Progenitor cell of endocrine pancreas (in vitro differentiated cells): Measurements from ENCODE around the gene SMIM21. TPM values are rescaled to one million over a fixed set of nuclear protein-coding genes. Genes with fewer than 3 reads are reported as not detected.

Source experiments
- DNase-seq: peaks from one replicate; pipeline ENCODE4 v3.0.0; 2021; ENCODE audit warnings: low spot score; ENCODE audit not compliant: unreplicated experiment
- H3K27ac Mint-ChIP-seq: 2 replicates; pipeline ENCODE4 v1.8.0; 2021; ENCODE audit warnings: mild to moderate bottlenecking, moderate library complexity, mixed read lengths
- H3K27me3 Mint-ChIP-seq: 2 replicates; pipeline ENCODE4 v1.8.0; 2021; ENCODE audit warnings: mixed read lengths
- H3K36me3 Mint-ChIP-seq: 2 replicates; pipeline ENCODE4 v1.8.0; 2022; ENCODE audit warnings: mixed read lengths; ENCODE audit not compliant: insufficient read depth
- H3K4me1 Mint-ChIP-seq: 2 replicates; pipeline ENCODE4 v1.8.0; 2021; ENCODE audit warnings: low read depth, mixed read lengths
- H3K4me3 Mint-ChIP-seq: 2 replicates; pipeline ENCODE4 v1.8.0; 2021; ENCODE audit warnings: low read depth, mild to moderate bottlenecking, moderate library complexity, mixed read lengths
- H3K9me3 Mint-ChIP-seq: 2 replicates; pipeline ENCODE4 v1.8.0; 2021; ENCODE audit warnings: low read depth, mixed read lengths
- total RNA-seq: library from RNA; stranded (reverse); gene quantifications from 2 replicates; pipeline ENCODE4 v1.2.1, GENCODE V29; 2021
- TF ChIP-seq, protein P1 (sequence below): fragments of 200-600 bp; sonication (generic); IDR thresholded peaks from one replicate; pipeline ENCODE4 v1.5.0; 2021; ENCODE audit warnings: antibody characterized with exemption, mild to moderate bottlenecking; ENCODE audit not compliant: unreplicated experiment

Gene SMIM21
- total RNA-seq, 1 donor from 2014 or later = not detected

DNA sequence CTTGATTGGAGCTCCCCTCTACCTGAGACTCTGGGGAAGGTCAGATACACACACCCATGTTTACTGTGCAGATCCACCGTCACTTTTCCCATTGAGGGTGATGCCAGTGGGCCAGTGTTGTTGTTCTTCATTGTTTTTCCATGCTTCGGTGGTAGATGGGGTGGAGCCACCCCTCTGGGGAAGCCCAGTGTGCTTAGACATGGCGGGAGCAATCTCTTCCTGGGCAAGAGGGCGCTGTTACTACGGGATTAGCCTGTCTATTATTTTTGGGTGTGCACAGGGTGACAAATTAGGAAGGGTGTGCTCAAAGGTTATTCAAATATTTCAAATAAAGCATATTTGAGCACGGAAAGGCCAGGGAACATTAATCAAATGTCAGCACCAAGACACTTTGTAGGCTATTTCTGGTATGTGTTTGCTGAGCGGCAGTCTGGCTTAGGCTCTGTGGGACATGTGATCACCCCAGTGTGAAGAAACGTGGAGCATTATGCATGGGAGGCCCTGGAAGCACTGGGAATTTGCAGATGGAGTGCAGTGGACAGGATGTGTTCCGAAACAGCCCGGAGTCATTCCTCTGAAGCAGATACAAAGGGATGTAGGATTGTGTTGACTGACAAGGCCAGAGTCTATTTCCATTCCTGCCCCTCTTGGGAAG is 34.8 kb upstream of the SMIM21 start:
- H3K27ac Mint-ChIP-seq = peak overlapping the region; percentile 8
- H3K9me3 Mint-ChIP-seq = peaks cover 17% of the 10 kb centered on the region
- no peak for DNase-seq
- H3K27me3 Mint-ChIP-seq = no peaks in the 10 kb centered on the region
- H3K4me1 Mint-ChIP-seq = peaks cover 13% of the 10 kb centered on the region
- TF ChIP-seq, protein P1, sequence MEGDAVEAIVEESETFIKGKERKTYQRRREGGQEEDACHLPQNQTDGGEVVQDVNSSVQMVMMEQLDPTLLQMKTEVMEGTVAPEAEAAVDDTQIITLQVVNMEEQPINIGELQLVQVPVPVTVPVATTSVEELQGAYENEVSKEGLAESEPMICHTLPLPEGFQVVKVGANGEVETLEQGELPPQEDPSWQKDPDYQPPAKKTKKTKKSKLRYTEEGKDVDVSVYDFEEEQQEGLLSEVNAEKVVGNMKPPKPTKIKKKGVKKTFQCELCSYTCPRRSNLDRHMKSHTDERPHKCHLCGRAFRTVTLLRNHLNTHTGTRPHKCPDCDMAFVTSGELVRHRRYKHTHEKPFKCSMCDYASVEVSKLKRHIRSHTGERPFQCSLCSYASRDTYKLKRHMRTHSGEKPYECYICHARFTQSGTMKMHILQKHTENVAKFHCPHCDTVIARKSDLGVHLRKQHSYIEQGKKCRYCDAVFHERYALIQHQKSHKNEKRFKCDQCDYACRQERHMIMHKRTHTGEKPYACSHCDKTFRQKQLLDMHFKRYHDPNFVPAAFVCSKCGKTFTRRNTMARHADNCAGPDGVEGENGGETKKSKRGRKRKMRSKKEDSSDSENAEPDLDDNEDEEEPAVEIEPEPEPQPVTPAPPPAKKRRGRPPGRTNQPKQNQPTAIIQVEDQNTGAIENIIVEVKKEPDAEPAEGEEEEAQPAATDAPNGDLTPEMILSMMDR = no peak
- no peak overlapping the region for H3K4me3 Mint-ChIP-seq
- peaks cover 16% of the 10 kb centered on the region for H3K36me3 Mint-ChIP-seq

DNA sequence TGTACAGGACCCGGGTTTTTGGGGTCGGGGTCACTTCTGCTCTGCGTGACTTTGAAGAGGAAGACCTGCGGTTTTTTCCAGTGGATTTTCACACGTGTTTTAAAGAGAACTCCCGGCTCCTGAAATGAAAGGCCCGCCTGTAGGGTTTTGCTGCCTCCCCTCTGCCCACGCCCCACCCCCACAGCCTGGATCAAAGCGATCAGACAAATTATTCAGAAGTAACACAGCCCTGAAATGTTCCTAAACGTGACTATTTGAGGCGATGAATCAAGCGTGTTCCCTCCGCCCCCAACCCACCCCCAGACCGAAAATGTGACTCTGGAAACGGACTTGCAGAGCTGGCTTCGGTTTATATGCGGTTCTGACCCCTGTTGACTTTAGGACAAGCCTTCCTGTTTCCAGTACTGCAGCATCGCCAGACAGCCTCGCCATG is 28.7 kb upstream of the SMIM21 start:
- Mint-ChIP-seq H3K27me3 (no peaks in the 10 kb centered on the region), H3K4me3 (peak overlapping the region; percentile 71), H3K9me3 (peaks cover 17% of the 10 kb centered on the region), H3K27ac (peak overlapping the region; percentile 94), H3K4me1 (peaks cover 20% of the 10 kb centered on the region), H3K36me3 (peaks cover 16% of the 10 kb centered on the region)
- no peak for DNase-seq
- TF ChIP-seq, protein P1 = no peak

DNA sequence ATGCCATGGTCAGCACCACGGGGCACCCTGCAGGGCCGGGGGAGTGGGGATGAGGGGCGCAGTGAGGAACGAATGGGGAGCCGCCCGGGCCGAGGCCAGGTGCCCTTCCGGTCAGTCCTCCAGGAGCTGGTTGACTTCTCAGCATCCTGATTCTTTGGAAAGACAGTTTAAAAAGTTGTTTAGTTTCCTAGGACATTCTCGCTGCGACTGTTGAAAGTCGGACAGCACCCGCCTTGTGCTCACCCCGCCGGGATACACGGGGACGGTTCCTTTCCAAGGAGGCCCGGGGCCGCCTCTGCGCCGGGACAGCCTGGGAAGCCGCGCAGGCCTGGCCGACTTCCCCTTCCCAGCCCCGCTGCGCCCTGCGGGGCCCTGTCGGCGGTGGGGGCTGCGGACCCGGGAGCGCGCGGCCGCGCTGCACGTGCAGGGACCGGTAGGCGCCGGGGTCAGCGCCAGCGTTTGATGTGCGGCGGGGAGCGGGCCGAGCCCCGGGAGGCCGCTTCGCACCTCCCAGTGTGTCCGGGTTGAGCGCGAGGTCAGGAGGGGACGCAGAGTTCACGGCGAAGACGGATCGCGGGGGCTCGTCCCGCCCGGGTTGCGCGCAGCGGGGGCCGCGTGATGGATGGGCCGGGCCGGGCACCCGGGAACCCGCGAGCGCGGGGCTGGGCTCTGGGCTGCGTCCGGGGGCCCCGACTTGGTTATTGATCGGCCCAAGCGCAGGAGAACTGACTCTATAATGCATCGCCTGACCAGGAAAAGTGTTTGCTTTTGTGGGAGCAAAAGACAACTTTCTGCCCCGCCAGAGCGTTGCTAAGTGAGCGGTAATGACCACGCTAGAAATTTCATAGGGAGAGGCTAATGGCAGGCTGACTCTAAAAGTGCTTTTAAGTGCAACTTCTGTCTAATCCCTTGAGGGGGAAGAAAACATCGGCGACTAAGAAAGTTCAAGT is 28.0 kb upstream of the SMIM21 start:
- peak overlapping the region; percentile 71 for H3K4me3 Mint-ChIP-seq
- peaks cover 16% of the 10 kb centered on the region for H3K36me3 Mint-ChIP-seq
- TF ChIP-seq, protein P1 = no peak
- peaks cover 20% of the 10 kb centered on the region for H3K4me1 Mint-ChIP-seq
- peak overlapping the region; percentile 94 for H3K27ac Mint-ChIP-seq
- H3K27me3 Mint-ChIP-seq = no peaks in the 10 kb centered on the region
- peak; percentile 60 for DNase-seq
- H3K9me3 Mint-ChIP-seq = peaks cover 17% of the 10 kb centered on the region

DNA sequence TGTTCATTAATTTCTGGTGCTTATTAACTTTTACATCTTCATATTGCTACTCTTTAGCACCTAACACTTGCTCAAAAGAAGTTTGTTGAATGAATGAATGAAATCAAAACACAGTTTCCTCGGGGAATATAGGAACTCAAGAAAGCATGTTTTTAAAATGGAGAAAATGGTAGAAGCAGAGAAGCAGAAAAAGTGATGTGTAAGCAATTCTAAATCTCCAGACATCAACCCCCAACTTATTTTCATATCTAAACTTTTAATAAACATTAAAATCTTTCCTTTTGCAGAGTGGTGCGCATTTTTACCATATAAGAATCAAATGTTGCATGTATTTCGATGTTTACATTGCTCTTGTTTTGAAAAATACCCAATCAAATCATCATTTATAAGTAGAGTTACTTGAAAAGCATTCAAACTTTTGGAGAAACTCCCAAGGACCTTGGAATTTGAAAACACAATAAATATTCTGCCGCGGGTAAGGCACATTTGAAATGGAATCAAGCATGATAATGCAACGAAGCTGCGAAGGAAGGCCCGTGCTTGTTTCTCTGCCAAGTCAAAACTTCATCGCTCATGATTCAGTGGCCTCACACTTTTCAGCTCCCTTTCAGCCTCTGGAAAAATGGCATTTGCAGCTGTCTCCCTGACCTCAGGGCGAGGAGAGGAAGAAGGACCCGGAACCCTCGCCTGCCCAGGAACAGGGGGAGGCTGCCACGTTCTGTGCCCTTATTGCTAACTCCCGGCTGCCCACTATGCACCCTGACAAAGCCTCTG is 26.7 kb upstream of the SMIM21 start:
- H3K36me3 Mint-ChIP-seq = peaks cover 13% of the 10 kb centered on the region
- no peaks in the 10 kb centered on the region for H3K27me3 Mint-ChIP-seq
- TF ChIP-seq, protein P1 = no peak
- no peak overlapping the region for H3K4me3 Mint-ChIP-seq
- H3K4me1 Mint-ChIP-seq = peaks cover 20% of the 10 kb centered on the region
- peaks cover 17% of the 10 kb centered on the region for H3K9me3 Mint-ChIP-seq
- no peak for DNase-seq
- H3K27ac Mint-ChIP-seq = peak overlapping the region; percentile 92

DNA sequence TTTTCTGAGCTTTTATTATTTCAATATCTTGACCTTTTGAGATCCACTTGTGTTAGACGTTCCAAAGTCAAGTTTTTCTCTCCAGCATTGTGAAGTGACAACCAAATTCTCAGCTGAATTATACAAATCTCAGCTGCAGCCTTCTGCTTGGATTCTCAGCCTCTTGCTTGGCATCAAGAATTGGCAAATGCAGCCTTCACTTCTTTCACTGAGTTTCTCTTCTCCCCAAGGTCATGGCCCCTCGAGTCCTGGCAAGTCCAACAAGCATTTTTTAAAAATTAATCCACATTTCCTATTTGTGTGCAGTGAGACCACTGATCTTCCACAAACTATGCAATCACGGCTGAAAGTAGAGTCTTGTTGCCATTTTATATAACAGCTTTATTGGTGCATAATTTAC is 23.4 kb upstream of the SMIM21 start:
- H3K36me3 Mint-ChIP-seq = no peaks in the 10 kb centered on the region
- no peaks in the 10 kb centered on the region for H3K27me3 Mint-ChIP-seq
- no peak overlapping the region for H3K27ac Mint-ChIP-seq
- H3K4me1 Mint-ChIP-seq = peaks cover 10% of the 10 kb centered on the region
- peaks cover 7% of the 10 kb centered on the region for H3K9me3 Mint-ChIP-seq
- TF ChIP-seq, protein P1 = no peak
- H3K4me3 Mint-ChIP-seq = no peak overlapping the region
- no peak for DNase-seq
